Fibroblast of the aortic adventitia (primary cell): ENCODE results near the gene TNFRSF18. TPM values are rescaled to one million over a fixed set of nuclear protein-coding genes. Genes with fewer than 3 reads are reported as not detected.

Source experiments
- DNase-seq: peaks from one replicate; pipeline ENCODE4 v3.0.0-alpha.2; 2010; ENCODE audit warnings: low read depth
- H3K4me3 ChIP-seq: 2 replicates; pipeline ENCODE4 v1.5.1; 2011; ENCODE audit warnings: low read depth, mild to moderate bottlenecking, control low read depth, low read length, moderate library complexity
- total RNA-seq: library from RNA; depleted of rRNA; stranded (reverse); fragments of >200 nt; gene quantifications from 2 replicates; pipeline ENCODE4 v1.2.3, GENCODE V29; 2012; ENCODE audit warnings: low replicate concordance
- TF ChIP-seq, protein P1 (sequence below): IDR thresholded peaks from 2 replicates; pipeline ENCODE4 v1.5.1; 2011; ENCODE audit warnings: mild to moderate bottlenecking, low read length, control low read depth, inconsistent platforms; ENCODE audit not compliant: insufficient read depth

Gene TNFRSF18
- total RNA-seq, 1 donor = not detected

DNA sequence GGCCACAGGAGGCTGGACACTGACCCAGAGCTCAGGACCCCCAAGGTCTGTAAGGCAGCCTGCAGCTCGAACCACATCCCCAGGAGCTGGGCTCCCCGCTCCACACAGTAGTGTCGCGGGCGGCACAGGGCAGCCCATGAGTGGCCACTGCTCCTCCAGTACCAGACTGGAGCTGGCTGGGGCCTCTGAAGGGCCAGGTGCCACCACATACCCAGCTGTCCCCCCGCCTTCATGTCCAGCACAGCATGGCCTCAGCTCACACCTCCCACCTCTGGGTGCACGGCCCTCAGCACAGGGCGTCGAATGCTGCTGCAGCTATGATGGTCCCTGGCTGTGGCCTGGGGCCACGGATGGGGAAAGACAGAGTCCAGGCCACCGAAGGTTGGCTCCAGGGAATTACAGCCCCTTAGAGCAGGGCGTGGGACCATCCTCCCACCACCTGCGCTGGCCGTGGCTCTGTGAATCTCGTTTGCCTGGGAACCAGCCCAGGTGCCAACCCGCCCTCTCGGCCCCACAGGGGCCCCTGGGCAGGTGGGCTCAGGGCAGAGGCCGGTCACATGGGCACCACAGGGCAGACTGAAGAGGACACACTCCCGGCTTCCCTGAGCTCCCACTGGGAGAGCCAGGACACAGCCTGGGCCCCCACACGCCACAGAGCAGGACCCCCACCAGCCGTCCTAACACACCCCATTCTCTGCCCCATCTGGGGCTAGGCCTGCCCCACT is 9.7 kb upstream of the TNFRSF18 start:
- TF ChIP-seq, protein P1, sequence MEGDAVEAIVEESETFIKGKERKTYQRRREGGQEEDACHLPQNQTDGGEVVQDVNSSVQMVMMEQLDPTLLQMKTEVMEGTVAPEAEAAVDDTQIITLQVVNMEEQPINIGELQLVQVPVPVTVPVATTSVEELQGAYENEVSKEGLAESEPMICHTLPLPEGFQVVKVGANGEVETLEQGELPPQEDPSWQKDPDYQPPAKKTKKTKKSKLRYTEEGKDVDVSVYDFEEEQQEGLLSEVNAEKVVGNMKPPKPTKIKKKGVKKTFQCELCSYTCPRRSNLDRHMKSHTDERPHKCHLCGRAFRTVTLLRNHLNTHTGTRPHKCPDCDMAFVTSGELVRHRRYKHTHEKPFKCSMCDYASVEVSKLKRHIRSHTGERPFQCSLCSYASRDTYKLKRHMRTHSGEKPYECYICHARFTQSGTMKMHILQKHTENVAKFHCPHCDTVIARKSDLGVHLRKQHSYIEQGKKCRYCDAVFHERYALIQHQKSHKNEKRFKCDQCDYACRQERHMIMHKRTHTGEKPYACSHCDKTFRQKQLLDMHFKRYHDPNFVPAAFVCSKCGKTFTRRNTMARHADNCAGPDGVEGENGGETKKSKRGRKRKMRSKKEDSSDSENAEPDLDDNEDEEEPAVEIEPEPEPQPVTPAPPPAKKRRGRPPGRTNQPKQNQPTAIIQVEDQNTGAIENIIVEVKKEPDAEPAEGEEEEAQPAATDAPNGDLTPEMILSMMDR = no peak
- no peak overlapping the region for H3K4me3 ChIP-seq
- no peak for DNase-seq

DNA sequence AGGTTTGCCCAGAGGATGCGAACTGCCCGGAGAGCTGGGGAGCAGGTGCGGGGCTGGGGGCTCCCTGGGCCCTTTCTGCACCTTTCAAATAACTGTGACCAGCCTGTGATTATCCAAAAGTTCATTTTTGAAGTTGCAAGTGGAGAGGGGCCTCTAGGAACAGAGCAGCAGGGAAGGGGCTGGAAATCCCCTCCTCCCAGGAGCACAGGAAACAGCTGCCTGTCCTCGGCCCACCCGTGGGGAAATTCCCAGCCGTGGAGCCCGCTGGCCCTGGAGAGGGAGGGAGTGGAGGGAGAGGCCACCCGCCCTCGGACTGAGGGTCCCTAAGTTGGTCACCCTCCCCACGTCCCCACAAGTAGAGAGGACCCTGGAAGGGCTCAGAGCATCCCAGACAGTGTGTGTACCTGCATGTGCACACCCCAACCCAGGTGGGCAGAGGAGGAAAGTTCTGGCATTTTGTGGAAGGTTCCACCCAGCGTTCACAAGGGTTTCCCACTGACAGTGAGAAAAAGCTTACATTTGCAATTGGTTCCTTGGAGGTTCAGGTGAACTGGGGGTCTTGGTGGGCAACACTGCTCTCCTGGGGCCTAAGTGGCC is 8.8 kb upstream of the TNFRSF18 start:
- no peak overlapping the region for H3K4me3 ChIP-seq
- no peak for DNase-seq
- TF ChIP-seq, protein P1 = no peak

DNA sequence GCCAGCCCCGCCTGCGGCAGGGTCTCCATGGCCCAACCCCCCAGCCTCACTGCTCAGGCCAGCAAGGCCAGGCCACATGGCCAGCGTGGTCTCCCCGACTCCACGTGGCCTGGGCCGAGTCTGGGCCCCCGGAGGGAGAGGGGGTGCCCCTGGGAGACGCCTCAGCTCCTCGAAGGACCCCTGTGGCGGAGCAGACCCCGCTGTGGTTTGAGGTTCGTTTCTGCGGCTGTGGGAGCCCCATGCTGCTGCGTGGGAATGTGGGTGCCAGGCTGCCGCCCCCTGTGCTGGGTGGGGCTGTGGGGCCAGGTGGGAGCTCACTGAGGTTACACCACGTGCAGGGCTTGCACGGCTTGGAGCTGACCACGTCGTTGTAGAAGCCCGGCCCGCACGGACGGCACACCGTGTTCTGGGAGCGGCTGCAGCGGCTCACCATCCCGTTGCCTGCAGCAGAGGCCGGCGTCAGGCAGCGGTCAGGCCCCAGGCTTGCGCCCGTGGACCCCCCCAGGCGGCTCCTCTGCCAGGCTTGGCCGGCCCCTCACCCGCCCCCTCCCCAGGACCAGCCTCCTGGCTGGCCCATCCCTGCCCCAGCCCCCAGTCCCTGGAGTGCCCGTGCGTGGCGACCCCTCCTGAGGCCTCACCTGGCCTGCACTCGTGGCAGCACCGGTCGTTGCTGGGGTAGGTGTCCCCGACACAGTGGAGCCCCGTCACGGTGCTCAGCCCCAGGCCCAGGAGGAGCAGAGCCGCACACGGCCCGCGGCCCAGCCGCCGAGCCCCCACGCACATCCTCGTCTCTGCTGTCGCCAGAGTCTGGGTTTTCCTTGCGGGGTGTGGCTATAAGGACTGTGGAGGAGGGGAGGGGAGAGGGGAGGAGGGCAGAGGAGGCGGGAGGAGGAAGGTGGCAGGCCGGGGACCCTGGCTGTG is 7.2 kb upstream of the TNFRSF18 start, which contains the start of gene TNFRSF4:
Gene TNFRSF4 (minus strand): TSS at position 809 of the 921 bp plus-strand sequence. CDS start 26 bp downstream, at position 783.
- TF ChIP-seq, protein P1 = no peak
- no peak within 1 kb of the TSS for H3K4me3 ChIP-seq
- DNase-seq = no peak

DNA sequence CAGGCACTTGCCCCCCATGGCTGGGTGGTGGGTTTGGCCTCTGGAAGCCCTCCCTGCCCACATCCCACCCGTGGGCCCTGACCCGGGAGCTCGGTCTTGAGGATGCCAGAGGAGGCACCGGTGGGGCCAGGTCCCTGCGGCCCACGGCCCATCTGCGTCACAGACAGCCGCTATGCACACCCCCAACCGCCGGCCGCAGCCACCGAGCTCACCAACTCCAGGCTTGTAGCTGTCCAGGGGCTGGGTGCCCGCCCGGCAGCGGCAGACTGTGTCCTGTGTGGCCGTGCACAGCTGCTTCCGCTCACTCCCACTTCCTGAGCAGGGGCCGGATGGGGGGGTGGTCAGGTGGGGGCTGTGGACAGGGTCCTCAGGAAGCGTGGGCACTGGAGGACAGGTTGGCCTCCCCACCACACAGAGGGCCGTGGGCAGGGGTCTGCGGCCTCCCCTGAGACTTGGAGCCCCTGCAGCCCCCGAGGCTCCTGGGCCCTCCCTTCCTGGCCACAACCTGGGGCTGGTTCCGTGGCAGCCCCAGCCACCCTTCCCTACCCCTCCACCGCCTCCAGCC is 6.5 kb upstream of the TNFRSF18 start:
- TF ChIP-seq, protein P1 = no peak
- DNase-seq = no peak
- H3K4me3 ChIP-seq = no peak overlapping the region

DNA sequence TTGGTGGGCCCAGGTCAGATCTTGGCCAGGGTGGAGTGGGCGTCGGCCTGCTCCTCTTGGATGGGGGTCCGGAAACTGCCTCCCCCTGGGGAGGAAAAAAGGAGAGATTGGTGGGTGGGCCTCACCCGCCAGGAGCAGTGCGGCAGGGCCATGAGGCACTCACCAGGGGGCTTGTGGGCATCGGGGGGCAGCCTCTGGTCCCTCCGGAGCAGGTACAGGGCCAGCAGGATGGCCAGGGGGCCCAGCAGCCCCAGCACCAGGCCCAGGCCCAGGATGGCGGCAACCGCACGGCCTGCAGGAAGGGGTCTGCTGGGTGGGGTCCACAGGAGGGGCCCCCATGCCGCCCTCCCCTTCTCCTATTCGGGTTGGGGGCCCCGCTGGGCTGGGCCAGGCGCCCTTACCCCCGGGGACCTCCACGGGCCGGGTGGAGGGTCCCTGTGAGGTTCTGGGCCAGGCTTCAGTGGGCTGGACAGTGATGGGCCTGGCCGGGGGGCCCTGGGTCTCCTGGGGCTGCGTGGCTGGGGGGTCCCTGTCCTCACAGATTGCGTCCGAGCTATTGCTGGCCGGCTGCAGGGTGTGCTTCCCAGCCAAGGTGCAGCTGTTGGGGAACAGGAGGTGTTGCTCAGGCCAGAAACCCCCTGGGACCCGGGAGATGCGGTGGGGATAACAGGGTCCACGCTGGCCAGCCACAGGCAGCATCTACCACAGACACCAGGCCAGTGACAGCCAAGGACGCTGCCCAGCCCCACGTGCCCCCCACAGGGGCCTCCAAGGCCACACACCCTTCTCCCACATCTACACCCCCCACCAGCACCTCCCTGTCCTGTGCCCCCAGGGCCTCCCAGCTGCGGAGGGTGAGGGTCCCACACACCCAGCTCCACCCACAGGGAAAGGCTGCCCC is 5.4 kb upstream of the TNFRSF18 start:
- DNase-seq = no peak
- TF ChIP-seq, protein P1 = no peak
- no peak overlapping the region for H3K4me3 ChIP-seq
